ENCODE measurements around the gene ZNF827. TPM values are rescaled to one million over a fixed set of nuclear protein-coding genes. Genes with fewer than 3 reads are reported as not detected.

ZNF827 gene
- polyA plus RNA-seq, 1 donor from 2014 or later = 12.1 TPM

DNA sequence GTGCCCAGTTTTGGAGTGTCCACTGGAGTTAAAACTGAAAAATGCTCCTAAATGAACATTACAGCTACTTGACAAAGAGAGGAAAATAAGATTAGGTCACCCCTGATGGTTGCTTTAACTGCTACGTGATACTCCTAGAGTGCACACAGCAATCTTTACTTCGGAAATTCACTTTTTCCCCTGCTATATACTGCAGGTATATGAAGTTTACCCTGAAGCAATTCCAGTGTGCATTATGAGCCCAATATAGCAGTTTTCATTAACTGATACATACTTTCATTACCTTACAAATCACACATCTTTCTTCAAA, 773 bp upstream of the ZNF827 start:
- H3F3A ChIP-seq (ENCODE audit: insufficient read depth, low read length, poor library complexity, severe bottlenecking) = no peaks in the 10 kb centered on the region
- TF ChIP-seq, protein P1, sequence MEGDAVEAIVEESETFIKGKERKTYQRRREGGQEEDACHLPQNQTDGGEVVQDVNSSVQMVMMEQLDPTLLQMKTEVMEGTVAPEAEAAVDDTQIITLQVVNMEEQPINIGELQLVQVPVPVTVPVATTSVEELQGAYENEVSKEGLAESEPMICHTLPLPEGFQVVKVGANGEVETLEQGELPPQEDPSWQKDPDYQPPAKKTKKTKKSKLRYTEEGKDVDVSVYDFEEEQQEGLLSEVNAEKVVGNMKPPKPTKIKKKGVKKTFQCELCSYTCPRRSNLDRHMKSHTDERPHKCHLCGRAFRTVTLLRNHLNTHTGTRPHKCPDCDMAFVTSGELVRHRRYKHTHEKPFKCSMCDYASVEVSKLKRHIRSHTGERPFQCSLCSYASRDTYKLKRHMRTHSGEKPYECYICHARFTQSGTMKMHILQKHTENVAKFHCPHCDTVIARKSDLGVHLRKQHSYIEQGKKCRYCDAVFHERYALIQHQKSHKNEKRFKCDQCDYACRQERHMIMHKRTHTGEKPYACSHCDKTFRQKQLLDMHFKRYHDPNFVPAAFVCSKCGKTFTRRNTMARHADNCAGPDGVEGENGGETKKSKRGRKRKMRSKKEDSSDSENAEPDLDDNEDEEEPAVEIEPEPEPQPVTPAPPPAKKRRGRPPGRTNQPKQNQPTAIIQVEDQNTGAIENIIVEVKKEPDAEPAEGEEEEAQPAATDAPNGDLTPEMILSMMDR (IDR thresholded peaks at IDR 0.05; ENCODE audit: poor library complexity, severe bottlenecking) = no peak
- TF ChIP-seq MXI1 (conservative IDR thresholded peaks at IDR 0.05; ENCODE audit: poor library complexity, severe bottlenecking) (no peak), EP300 (conservative IDR thresholded peaks at IDR 0.05; ENCODE audit: poor library complexity, severe bottlenecking) (no peak), POLR2AphosphoS5 (IDR thresholded peaks at IDR 0.05) (no peak), SMC3 (conservative IDR thresholded peaks at IDR 0.05; ENCODE audit: poor library complexity) (no peak), TAF1 (IDR thresholded peaks at IDR 0.05; ENCODE audit: low read depth) (no peak), EZH2 (IDR thresholded peaks at IDR 0.05; ENCODE audit: borderline replicate concordance, insufficient read depth, low read length, poor library complexity, severe bottlenecking) (no peak), RAD21 (conservative IDR thresholded peaks at IDR 0.05) (no peak)
- TF ChIP-seq, protein P2, sequence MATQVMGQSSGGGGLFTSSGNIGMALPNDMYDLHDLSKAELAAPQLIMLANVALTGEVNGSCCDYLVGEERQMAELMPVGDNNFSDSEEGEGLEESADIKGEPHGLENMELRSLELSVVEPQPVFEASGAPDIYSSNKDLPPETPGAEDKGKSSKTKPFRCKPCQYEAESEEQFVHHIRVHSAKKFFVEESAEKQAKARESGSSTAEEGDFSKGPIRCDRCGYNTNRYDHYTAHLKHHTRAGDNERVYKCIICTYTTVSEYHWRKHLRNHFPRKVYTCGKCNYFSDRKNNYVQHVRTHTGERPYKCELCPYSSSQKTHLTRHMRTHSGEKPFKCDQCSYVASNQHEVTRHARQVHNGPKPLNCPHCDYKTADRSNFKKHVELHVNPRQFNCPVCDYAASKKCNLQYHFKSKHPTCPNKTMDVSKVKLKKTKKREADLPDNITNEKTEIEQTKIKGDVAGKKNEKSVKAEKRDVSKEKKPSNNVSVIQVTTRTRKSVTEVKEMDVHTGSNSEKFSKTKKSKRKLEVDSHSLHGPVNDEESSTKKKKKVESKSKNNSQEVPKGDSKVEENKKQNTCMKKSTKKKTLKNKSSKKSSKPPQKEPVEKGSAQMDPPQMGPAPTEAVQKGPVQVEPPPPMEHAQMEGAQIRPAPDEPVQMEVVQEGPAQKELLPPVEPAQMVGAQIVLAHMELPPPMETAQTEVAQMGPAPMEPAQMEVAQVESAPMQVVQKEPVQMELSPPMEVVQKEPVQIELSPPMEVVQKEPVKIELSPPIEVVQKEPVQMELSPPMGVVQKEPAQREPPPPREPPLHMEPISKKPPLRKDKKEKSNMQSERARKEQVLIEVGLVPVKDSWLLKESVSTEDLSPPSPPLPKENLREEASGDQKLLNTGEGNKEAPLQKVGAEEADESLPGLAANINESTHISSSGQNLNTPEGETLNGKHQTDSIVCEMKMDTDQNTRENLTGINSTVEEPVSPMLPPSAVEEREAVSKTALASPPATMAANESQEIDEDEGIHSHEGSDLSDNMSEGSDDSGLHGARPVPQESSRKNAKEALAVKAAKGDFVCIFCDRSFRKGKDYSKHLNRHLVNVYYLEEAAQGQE (IDR thresholded peaks at IDR 0.05; ENCODE audit: borderline replicate concordance) = no peak
- H2AFZ ChIP-seq (ENCODE audit: low read depth, low read length) = no peak overlapping the region
- no peaks in the 10 kb centered on the region for H3K27me3 ChIP-seq (ENCODE audit: insufficient read depth, low read depth, low read length)
- H3K36me3 ChIP-seq (ENCODE audit: insufficient read depth, low read length) = no peaks in the 10 kb centered on the region
- H3K9me3 ChIP-seq (ENCODE audit: low read length) = no peaks in the 10 kb centered on the region
- H3K27ac ChIP-seq (ENCODE audit: low read length) = no peak overlapping the region
- peak overlapping the region; percentile 86 for H3K4me3 ChIP-seq (ENCODE audit: low read length)
- no peak overlapping the region for H3K9ac ChIP-seq (ENCODE audit: low read length)
- H3K4me2 ChIP-seq (ENCODE audit: low read length) = no peak overlapping the region
- H3K79me2 ChIP-seq (replicated peaks; ENCODE audit: insufficient read depth, low read length) = peaks cover 22% of the 10 kb centered on the region
- peaks cover 8% of the 10 kb centered on the region for H4K20me1 ChIP-seq (ENCODE audit: insufficient read depth)
- H3K9me2 ChIP-seq (ENCODE audit: insufficient read depth, low read length) = no peaks in the 10 kb centered on the region

DNA sequence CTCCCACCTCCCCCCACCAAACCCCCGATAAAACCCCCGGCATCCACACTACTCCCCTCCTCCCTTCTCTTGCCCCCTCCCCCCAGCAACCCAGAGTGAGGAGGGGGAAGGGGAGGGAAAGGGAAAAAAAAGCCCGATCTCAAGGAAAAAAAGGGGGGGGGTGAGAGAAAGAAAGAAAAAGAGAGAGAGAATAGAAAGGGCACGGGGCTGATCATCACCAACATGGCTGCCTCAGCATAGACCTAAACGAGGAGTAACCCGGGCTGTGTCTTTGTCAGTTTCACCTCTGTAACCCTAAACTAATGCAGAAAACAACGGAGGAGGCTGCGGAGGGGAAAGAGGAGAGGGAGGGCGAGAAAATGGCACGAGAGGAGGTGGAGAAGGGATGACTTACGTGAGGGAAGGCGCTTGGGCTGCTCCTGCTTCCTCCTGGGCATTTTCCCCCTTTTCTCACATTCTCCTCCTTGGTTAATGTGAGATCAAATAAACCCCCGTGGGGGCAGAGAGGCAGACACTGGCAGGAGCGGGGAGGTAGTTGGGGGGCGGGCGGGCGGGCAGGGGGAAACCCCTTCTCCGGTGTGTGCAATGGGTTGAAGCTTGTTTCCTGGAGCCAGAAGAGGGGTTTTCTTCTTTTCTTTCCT, 532 bp downstream of the ZNF827 start:
- Histone ChIP-seq H3K9me2 (ENCODE audit: insufficient read depth, low read length) (no peaks in the 10 kb centered on the region), H3K9ac (ENCODE audit: low read length) (peak overlapping the region; percentile 93), H3K9me3 (ENCODE audit: low read length) (no peaks in the 10 kb centered on the region), H2AFZ (ENCODE audit: low read depth, low read length) (peak overlapping the region; percentile 74), H3K36me3 (ENCODE audit: insufficient read depth, low read length) (no peaks in the 10 kb centered on the region), H3K27me3 (ENCODE audit: insufficient read depth, low read depth, low read length) (no peaks in the 10 kb centered on the region), H3K4me3 (ENCODE audit: low read length) (peak overlapping the region; percentile 86), H4K20me1 (ENCODE audit: insufficient read depth) (peaks cover 8% of the 10 kb centered on the region), H3K4me2 (ENCODE audit: low read length) (no peak overlapping the region), H3K79me2 (replicated peaks; ENCODE audit: insufficient read depth, low read length) (peaks cover 35% of the 10 kb centered on the region), H3F3A (ENCODE audit: insufficient read depth, low read length, poor library complexity, severe bottlenecking) (no peaks in the 10 kb centered on the region), H3K27ac (ENCODE audit: low read length) (peak overlapping the region; percentile 95)
- TF ChIP-seq POLR2AphosphoS5 (IDR thresholded peaks at IDR 0.05) (no peak), SMC3 (conservative IDR thresholded peaks at IDR 0.05; ENCODE audit: poor library complexity) (no peak), MXI1 (conservative IDR thresholded peaks at IDR 0.05; ENCODE audit: poor library complexity, severe bottlenecking) (peak; percentile 8), EP300 (conservative IDR thresholded peaks at IDR 0.05; ENCODE audit: poor library complexity, severe bottlenecking) (no peak), TAF1 (IDR thresholded peaks at IDR 0.05; ENCODE audit: low read depth) (no peak)
- TF ChIP-seq, protein P2 (IDR thresholded peaks at IDR 0.05; ENCODE audit: borderline replicate concordance) = peak; percentile 40

Data from neural cell (in vitro differentiated cells).